Fibroblast of lung (primary cell): ENCODE data around the gene ACTR1A. TPM values are rescaled to one million over a fixed set of nuclear protein-coding genes. Genes with fewer than 3 reads are reported as not detected.

ENCODE experiments used
- DNase-seq, 2 donors: peaks; one replicate each; pipeline versions ENCODE4 v3.0.0 to v3.0.0-alpha.2; 2010; ENCODE audit warnings: low read depth in 2 of 2
- H2AFZ ChIP-seq: 2 replicates; pipeline ENCODE4 v1.5.1; 2012; ENCODE audit warnings: low read length, control low read depth, inconsistent platforms
- H3K27ac ChIP-seq: 2 replicates; pipeline ENCODE4 v1.5.1; 2011; ENCODE audit warnings: low read length, control low read depth; ENCODE audit not compliant: insufficient read depth
- H3K27me3 ChIP-seq: 2 replicates; pipeline ENCODE4 v1.5.1; 2011; ENCODE audit warnings: mild to moderate bottlenecking, low read length; ENCODE audit not compliant: control insufficient read depth, insufficient read depth
- H3K36me3 ChIP-seq: 2 replicates; pipeline ENCODE4 v1.5.1; 2011; ENCODE audit warnings: low read length; ENCODE audit not compliant: control insufficient read depth, insufficient read depth
- H3K4me1 ChIP-seq: 2 replicates; pipeline ENCODE4 v1.5.1; 2011; ENCODE audit warnings: low read length; ENCODE audit not compliant: control insufficient read depth, insufficient read depth; ENCODE audit errors: extremely low read depth
- H3K4me2 ChIP-seq: 2 replicates; pipeline ENCODE4 v1.5.1; 2011; ENCODE audit warnings: low read length, control low read depth; ENCODE audit not compliant: insufficient read depth; ENCODE audit errors: extremely low read depth
- H3K4me3 ChIP-seq, 4 experiments: fragments of 200-600 bp in 1 of 4; sonication (generic) in 1 of 4; replicated peaks in 1 of 4; 2 replicates each; pipeline ENCODE4 v1.5.1; 2011 to 2016; ENCODE audit warnings: low read length in 4 of 4, low read depth in 3 of 4, mild to moderate bottlenecking in 3 of 4, control low read depth in 2 of 4, inconsistent platforms in 1 of 4, mixed read lengths in 1 of 4; ENCODE audit not compliant: insufficient read depth in 1 of 4; ENCODE audit errors: control extremely low read depth in 1 of 4
- H3K79me2 ChIP-seq: 2 replicates; pipeline ENCODE4 v1.5.1; 2012; ENCODE audit warnings: mild to moderate bottlenecking, low read length, inconsistent platforms; ENCODE audit not compliant: control insufficient read depth, insufficient read depth
- H3K9ac ChIP-seq: 2 replicates; pipeline ENCODE4 v1.5.1; 2011; ENCODE audit warnings: mild to moderate bottlenecking, low read length, control low read depth; ENCODE audit not compliant: insufficient read depth
- H3K9me3 ChIP-seq: 2 replicates; pipeline ENCODE4 v1.5.1; 2012; ENCODE audit warnings: low read depth, low read length; ENCODE audit not compliant: control insufficient read depth, insufficient read depth
- H4K20me1 ChIP-seq: 2 replicates; pipeline ENCODE4 v1.5.1; 2011; ENCODE audit warnings: low read length; ENCODE audit not compliant: control insufficient read depth, insufficient read depth; ENCODE audit errors: extremely low read depth
- EZH2 ChIP-seq: IDR thresholded peaks from 2 replicates; pipeline ENCODE4 v1.5.1; 2012; ENCODE audit warnings: low read length, control low read depth, mild to moderate bottlenecking; ENCODE audit errors: missing control alignments
- polyA minus RNA-seq: library from RNA; depleted of rRNA, polyadenylated mRNA; stranded (reverse); fragments of >200 nt; gene quantifications from 2 replicates; pipeline ENCODE4 v1.2.3, GENCODE V29; 2011; ENCODE audit warnings: low replicate concordance
- polyA plus RNA-seq, 2 donors: library from polyadenylated mRNA; depleted of rRNA in 1 of 2; stranded (reverse) in 1 of 2; unstranded in 1 of 2; fragments of >200 nt; gene quantifications; 2 replicates each; pipeline ENCODE4 v1.2.1, GENCODE V29; 2011 to 2012; ENCODE audit warnings: missing spikeins in 1 of 2
- total RNA-seq: library from RNA; depleted of rRNA; stranded (reverse); fragments of >200 nt; gene quantifications from 2 replicates; pipeline ENCODE4 v1.2.1, GENCODE V29; 2014
- TF ChIP-seq, protein P1 (sequence below), 2 donors: IDR thresholded peaks in 1 of 2; conservative IDR thresholded peaks in 1 of 2; 1 replicate in 1 of 2; 2 replicates in 1 of 2; pipeline ENCODE4 v1.5.1; 2011 to 2012; ENCODE audit warnings: low read length in 2 of 2, control low read depth in 1 of 2, inconsistent platforms in 1 of 2, low read depth in 1 of 2, mild to moderate bottlenecking in 1 of 2

ACTR1A gene
- total RNA-seq (94.8 and 128 TPM in 2 replicates), polyA plus RNA-seq (125 and 155 TPM in 2 replicates), polyA minus RNA-seq (267 and 301 TPM in 2 replicates)
- 126 and 161 TPM in 2 replicates for polyA plus RNA-seq (2012)

DNA sequence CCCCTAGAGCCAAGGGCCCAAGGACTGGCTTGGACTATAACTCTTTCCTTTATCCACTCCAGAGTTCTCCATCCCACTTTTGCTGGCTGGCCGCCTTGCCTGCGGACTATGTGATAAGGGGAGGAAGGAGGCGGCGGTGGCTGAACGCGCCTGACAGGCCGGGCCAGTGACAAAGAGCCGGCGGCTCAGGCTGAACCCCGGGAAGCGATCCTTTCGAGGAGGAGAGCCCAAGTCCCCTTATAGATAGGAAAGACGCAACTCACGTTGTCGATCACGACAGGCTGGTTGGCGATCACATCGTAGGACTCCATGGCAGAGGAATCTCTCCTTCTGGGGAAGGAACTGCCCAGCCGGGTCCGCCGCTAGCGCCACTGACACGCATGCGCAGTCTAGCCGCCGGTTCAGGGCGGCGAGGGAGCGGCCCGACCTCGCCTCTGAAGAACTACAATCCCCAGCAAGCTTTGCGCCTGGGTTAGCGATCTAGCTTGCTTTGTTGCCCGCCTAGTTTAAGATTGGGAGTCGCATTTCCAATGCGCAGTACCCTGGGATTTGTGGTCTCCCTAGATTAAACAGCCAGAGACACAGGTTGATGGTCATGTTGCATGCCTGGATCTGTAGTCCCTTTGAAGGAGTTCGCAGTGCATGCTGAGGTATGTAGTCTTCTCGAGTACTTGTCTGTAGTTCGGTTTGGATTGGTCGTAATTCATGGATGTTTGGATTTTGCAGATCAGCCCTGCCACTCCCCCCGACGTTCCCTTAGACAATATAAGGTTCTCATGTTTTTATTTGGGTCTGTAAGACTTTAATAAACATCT, at the start of gene ACTR1A:
Gene ACTR1A, minus strand, starts transcription at position 376 of the 815 bp plus-strand sequence. Its CDS starts 65 bp downstream, at position 311.
- H2AFZ ChIP-seq = peak within 1 kb of the TSS; percentile 90
- peak within 1 kb of the TSS; percentile 78 for H3K9ac ChIP-seq
- peak within 1 kb of the TSS; percentile 98 for H3K4me2 ChIP-seq
- TF ChIP-seq EZH2 = no peak
- TF ChIP-seq, protein P1, sequence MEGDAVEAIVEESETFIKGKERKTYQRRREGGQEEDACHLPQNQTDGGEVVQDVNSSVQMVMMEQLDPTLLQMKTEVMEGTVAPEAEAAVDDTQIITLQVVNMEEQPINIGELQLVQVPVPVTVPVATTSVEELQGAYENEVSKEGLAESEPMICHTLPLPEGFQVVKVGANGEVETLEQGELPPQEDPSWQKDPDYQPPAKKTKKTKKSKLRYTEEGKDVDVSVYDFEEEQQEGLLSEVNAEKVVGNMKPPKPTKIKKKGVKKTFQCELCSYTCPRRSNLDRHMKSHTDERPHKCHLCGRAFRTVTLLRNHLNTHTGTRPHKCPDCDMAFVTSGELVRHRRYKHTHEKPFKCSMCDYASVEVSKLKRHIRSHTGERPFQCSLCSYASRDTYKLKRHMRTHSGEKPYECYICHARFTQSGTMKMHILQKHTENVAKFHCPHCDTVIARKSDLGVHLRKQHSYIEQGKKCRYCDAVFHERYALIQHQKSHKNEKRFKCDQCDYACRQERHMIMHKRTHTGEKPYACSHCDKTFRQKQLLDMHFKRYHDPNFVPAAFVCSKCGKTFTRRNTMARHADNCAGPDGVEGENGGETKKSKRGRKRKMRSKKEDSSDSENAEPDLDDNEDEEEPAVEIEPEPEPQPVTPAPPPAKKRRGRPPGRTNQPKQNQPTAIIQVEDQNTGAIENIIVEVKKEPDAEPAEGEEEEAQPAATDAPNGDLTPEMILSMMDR (conservative IDR thresholded peaks at IDR 0.05 in 1 of 2, IDR thresholded peaks at IDR 0.05 in 1 of 2; ENCODE audit: low read depth in 1 of 2, low read length in 2 of 2) = no peak
- no peaks in the 10 kb centered on the region for H3K27me3 ChIP-seq
- H3K36me3 ChIP-seq = no peaks in the 10 kb centered on the region
- peak; percentile 100 for DNase-seq
- peak within 1 kb of the TSS; percentile 70 to 98 (median 83) for H3K4me3 ChIP-seq
- H3K4me1 ChIP-seq = no peaks in the 10 kb centered on the region
- H3K79me2 ChIP-seq = peaks cover 62% of the 10 kb centered on the region
- H3K27ac ChIP-seq = peak within 1 kb of the TSS; percentile 76
- H3K9me3 ChIP-seq = no peaks in the 10 kb centered on the region
- no peaks in the 10 kb centered on the region for H4K20me1 ChIP-seq

DNA sequence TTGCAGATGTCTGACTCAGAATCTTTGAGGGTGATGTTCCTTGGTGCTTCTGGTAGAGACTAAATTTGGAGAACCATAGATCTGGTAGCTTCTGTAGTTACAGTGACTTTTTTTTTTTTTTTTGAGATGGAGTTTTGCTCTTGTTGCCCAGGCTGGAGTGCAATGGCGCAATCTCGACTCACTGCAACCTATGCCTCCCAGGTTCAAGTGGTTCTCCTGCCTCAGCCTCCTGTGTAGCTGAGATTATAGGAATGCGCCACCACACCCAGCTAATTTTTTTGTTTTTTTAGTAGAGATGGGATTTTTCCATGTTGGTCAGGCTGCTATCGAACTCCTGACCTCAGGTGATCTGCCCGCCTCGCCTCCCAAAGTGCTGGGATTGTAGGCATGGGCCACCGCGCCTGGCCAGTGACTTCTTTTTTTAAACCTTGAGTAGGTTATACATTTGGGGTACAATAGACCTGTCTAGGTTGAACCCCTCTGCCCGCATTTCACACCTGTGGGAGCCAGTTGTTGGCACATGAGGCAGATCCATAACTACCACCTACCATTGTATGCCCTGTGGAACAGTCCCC, 48.2 kb upstream of the ACTR1A start:
- Histone ChIP-seq H3K36me3 (peaks cover 3% of the 10 kb centered on the region), H3K4me1 (peaks cover 7% of the 10 kb centered on the region), H3K27me3 (no peaks in the 10 kb centered on the region), H3K4me3 (no peak overlapping the region), H3K9me3 (no peaks in the 10 kb centered on the region), H4K20me1 (no peaks in the 10 kb centered on the region), H3K9ac (no peak overlapping the region), H2AFZ (no peak overlapping the region), H3K4me2 (no peak overlapping the region), H3K27ac (no peak overlapping the region), H3K79me2 (no peaks in the 10 kb centered on the region)
- no peak for DNase-seq
- TF ChIP-seq, protein P1 (conservative IDR thresholded peaks at IDR 0.05 in 1 of 2, IDR thresholded peaks at IDR 0.05 in 1 of 2; ENCODE audit: low read depth in 1 of 2, low read length in 2 of 2) = no peak
- TF ChIP-seq EZH2 = no peak

DNA sequence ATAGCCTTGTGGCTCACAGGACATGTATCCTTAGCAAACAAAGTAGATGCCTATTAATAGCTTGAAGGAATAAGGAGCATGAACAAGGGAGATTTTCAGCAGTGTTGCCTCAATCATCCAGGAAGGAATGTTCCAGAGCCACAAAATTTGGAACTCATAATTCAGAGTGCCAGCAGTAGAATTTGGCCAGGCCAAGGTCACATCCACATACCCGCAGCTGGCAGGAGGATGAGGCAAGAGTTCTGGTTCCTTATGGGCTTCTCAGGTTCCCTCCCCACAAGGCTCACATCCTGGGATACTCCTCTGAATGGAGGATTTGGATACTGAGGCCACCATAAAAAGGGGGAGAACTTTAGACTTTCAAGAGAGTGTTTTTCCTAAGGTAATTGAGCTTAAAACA, 47.0 kb upstream of the ACTR1A start:
- TF ChIP-seq EZH2 = no peak
- TF ChIP-seq, protein P1 (conservative IDR thresholded peaks at IDR 0.05 in 1 of 2, IDR thresholded peaks at IDR 0.05 in 1 of 2; ENCODE audit: low read depth in 1 of 2, low read length in 2 of 2) = no peak

More for the DNA sequence above, 47.0 kb upstream of the ACTR1A start:
- no peak overlapping the region for H3K9ac ChIP-seq
- H4K20me1 ChIP-seq = no peaks in the 10 kb centered on the region
- no peak overlapping the region for H3K4me2 ChIP-seq
- H3K79me2 ChIP-seq = no peaks in the 10 kb centered on the region
- no peak overlapping the region for H3K4me3 ChIP-seq
- no peak overlapping the region for H3K27ac ChIP-seq
- DNase-seq = no peak
- no peak overlapping the region for H2AFZ ChIP-seq
- no peaks in the 10 kb centered on the region for H3K9me3 ChIP-seq
- H3K36me3 ChIP-seq = peaks cover 3% of the 10 kb centered on the region
- H3K4me1 ChIP-seq = peaks cover 7% of the 10 kb centered on the region
- no peaks in the 10 kb centered on the region for H3K27me3 ChIP-seq
